Measurements from ENCODE around the gene ANKRD39. TPM values are rescaled to one million over a fixed set of nuclear protein-coding genes. Genes with fewer than 3 reads are reported as not detected.
A peak's percentile ranks its signal among the peaks of the same experiment; 100 is the strongest.
"Not testable (repeated sequence)": the region's sequence is repeated elsewhere in the genome, so short reads cannot be mapped to it uniquely, and the experiment has no call there.

ANKRD39 gene
- total RNA-seq, 1 experiment from 2014 or later: 7.7 TPM

- peak; percentile 39 to 51 for DNase-seq
- Histone ChIP-seq H3K36me3 (peaks cover 16% of the 10 kb centered on the region), H3K27ac (peak within 1 kb of the TSS; percentile 92), H3K4me3 (peak within 1 kb of the TSS; percentile 93), H3K4me1 (peaks cover 9% of the 10 kb centered on the region), H3K27me3 (no peaks in the 10 kb centered on the region), H3K9me3 (replicated peaks) (no peaks in the 10 kb centered on the region)
Measured at GRCh38 chr2:96869822-96870625, 12.2 kb upstream of the ANKRD39 start, which contains the start of gene SEMA4C. SEMA4C (minus strand) TSS chr2:96870080; CDS start chr2:96867886, 2,194 bp downstream.

- H3K27ac ChIP-seq: peak overlapping the region; percentile 92
- H3K36me3 ChIP-seq: peaks cover 21% of the 10 kb centered on the region
- no peaks in the 10 kb centered on the region for H3K9me3 ChIP-seq (replicated peaks)
- DNase-seq: peak; percentile 77 to 78
- H3K4me3 ChIP-seq: peak overlapping the region; percentile 93
- H3K27me3 ChIP-seq: no peaks in the 10 kb centered on the region
- H3K4me1 ChIP-seq: peaks cover 8% of the 10 kb centered on the region
Measured at GRCh38 chr2:96869281-96869821, 11.5 kb upstream of the ANKRD39 start.

- peak; percentile 95 to 96 for DNase-seq
- Histone ChIP-seq H3K27ac (peak overlapping the region; percentile 92), H3K4me3 (peak overlapping the region; percentile 93), H3K9me3 (replicated peaks) (no peaks in the 10 kb centered on the region), H3K36me3 (peaks cover 28% of the 10 kb centered on the region), H3K4me1 (peaks cover 8% of the 10 kb centered on the region), H3K27me3 (no peaks in the 10 kb centered on the region)
Measured at GRCh38 chr2:96868555-96869280, 10.9 kb upstream of the ANKRD39 start.

GRCh38 chr2:96867756-96868554 lies 10.1 kb upstream of the ANKRD39 start:
- peaks cover 35% of the 10 kb centered on the region for H3K36me3 ChIP-seq
- H3K4me1 ChIP-seq: peaks cover 5% of the 10 kb centered on the region
- H3K9me3 ChIP-seq (replicated peaks): no peaks in the 10 kb centered on the region
- no peaks in the 10 kb centered on the region for H3K27me3 ChIP-seq
- peak; percentile 22 to 35 for DNase-seq
- H3K4me3 ChIP-seq: peak overlapping the region; percentile 93
- peak overlapping the region; percentile 92 for H3K27ac ChIP-seq

- Histone ChIP-seq H3K27ac (peak overlapping the region; percentile 92; the same call in 1 of the 2 replicates), H3K9me3 (replicated peaks) (no peaks in the 10 kb centered on the region), H3K27me3 (no peaks in the 10 kb centered on the region), H3K4me1 (peaks cover 5% of the 10 kb centered on the region), H3K36me3 (peaks cover 39% of the 10 kb centered on the region), H3K4me3 (peak overlapping the region; percentile 93)
- no peak for DNase-seq
Measured at GRCh38 chr2:96866986-96867755, 9.4 kb upstream of the ANKRD39 start.

- H3K36me3 ChIP-seq: peaks cover 44% of the 10 kb centered on the region
- no peaks in the 10 kb centered on the region for H3K27me3 ChIP-seq
- no peaks in the 10 kb centered on the region for H3K9me3 ChIP-seq (replicated peaks)
- peaks cover 5% of the 10 kb centered on the region for H3K4me1 ChIP-seq
- no peak overlapping the region for H3K27ac ChIP-seq
- DNase-seq: no peak
- no peak overlapping the region for H3K4me3 ChIP-seq
Measured at GRCh38 chr2:96866586-96866985, 8.8 kb upstream of the ANKRD39 start.

- Histone ChIP-seq H3K4me1 (peaks cover 5% of the 10 kb centered on the region), H3K27me3 (no peaks in the 10 kb centered on the region), H3K27ac (no peak overlapping the region), H3K9me3 (replicated peaks) (no peaks in the 10 kb centered on the region), H3K36me3 (peaks cover 49% of the 10 kb centered on the region), H3K4me3 (no peak overlapping the region)
- no peak for DNase-seq
Measured at GRCh38 chr2:96866149-96866548, 8.3 kb upstream of the ANKRD39 start.

- no peak overlapping the region for H3K27ac ChIP-seq
- peaks cover 3% of the 10 kb centered on the region for H3K4me1 ChIP-seq
- no peak overlapping the region for H3K4me3 ChIP-seq
- H3K9me3 ChIP-seq (replicated peaks): no peaks in the 10 kb centered on the region
- DNase-seq: no peak
- H3K36me3 ChIP-seq: peaks cover 51% of the 10 kb centered on the region
- no peaks in the 10 kb centered on the region for H3K27me3 ChIP-seq
Measured at GRCh38 chr2:96865654-96866053, 7.8 kb upstream of the ANKRD39 start.

GRCh38 chr2:96864343-96865091 lies 6.7 kb upstream of the ANKRD39 start:
- Histone ChIP-seq H3K27ac (no peak overlapping the region), H3K27me3 (no peaks in the 10 kb centered on the region), H3K36me3 (peaks cover 56% of the 10 kb centered on the region), H3K4me3 (no peak overlapping the region), H3K4me1 (no peaks in the 10 kb centered on the region; the same call in 1 of the 2 replicates), H3K9me3 (replicated peaks) (no peaks in the 10 kb centered on the region)
- DNase-seq: peak in 1 of 2 experiments; percentile 2

- no peaks in the 10 kb centered on the region for H3K27me3 ChIP-seq
- H3K4me1 ChIP-seq: no peaks in the 10 kb centered on the region; the same call in 1 of the 2 replicates
- no peak overlapping the region for H3K4me3 ChIP-seq
- no peaks in the 10 kb centered on the region for H3K9me3 ChIP-seq (replicated peaks)
- H3K36me3 ChIP-seq: peaks cover 56% of the 10 kb centered on the region
- peak in 1 of 2 experiments; percentile 1 for DNase-seq
- H3K27ac ChIP-seq: no peak overlapping the region
Measured at GRCh38 chr2:96863575-96864342, 5.9 kb upstream of the ANKRD39 start.

- not testable (repeated sequence) for H3K9me3 ChIP-seq (replicated peaks); H3K4me1 ChIP-seq; H3K27ac ChIP-seq; H3K4me3 ChIP-seq; H3K27me3 ChIP-seq; DNase-seq
- H3K36me3 ChIP-seq: peaks cover 56% of the 10 kb centered on the region
Measured at GRCh38 chr2:96863056-96863455, 5.2 kb upstream of the ANKRD39 start.

- no peak overlapping the region for H3K4me3 ChIP-seq
- H3K4me1 ChIP-seq: no peaks in the 10 kb centered on the region
- H3K36me3 ChIP-seq: peaks cover 50% of the 10 kb centered on the region
Measured at GRCh38 chr2:96861074-96861473, 3.3 kb upstream of the ANKRD39 start.

More at GRCh38 chr2:96861074-96861473, 3.3 kb upstream of the ANKRD39 start:
- peak in 1 of 2 experiments; percentile 1 for DNase-seq
- Histone ChIP-seq H3K27me3 (no peaks in the 10 kb centered on the region), H3K9me3 (replicated peaks) (no peaks in the 10 kb centered on the region), H3K27ac (no peak overlapping the region)

Data from SJCRH30 (cell line).